Measurements from ENCODE around the gene ADORA1.

The ADORA1 gene

GRCh38 chr1:203112475-203112874 lies 15.1 kb upstream of the ADORA1 start:
- TF ChIP-seq, protein P1, sequence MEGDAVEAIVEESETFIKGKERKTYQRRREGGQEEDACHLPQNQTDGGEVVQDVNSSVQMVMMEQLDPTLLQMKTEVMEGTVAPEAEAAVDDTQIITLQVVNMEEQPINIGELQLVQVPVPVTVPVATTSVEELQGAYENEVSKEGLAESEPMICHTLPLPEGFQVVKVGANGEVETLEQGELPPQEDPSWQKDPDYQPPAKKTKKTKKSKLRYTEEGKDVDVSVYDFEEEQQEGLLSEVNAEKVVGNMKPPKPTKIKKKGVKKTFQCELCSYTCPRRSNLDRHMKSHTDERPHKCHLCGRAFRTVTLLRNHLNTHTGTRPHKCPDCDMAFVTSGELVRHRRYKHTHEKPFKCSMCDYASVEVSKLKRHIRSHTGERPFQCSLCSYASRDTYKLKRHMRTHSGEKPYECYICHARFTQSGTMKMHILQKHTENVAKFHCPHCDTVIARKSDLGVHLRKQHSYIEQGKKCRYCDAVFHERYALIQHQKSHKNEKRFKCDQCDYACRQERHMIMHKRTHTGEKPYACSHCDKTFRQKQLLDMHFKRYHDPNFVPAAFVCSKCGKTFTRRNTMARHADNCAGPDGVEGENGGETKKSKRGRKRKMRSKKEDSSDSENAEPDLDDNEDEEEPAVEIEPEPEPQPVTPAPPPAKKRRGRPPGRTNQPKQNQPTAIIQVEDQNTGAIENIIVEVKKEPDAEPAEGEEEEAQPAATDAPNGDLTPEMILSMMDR (IDR thresholded peaks at IDR 0.05; ENCODE audit: control insufficient read depth, extremely low read depth, insufficient read depth): no peak
- no peak overlapping the region for H3K4me3 ChIP-seq (ENCODE audit: low read depth, low read length)
- DNase-seq (ENCODE audit: low read depth): no peak

- no peak overlapping the region for H3K4me3 ChIP-seq (ENCODE audit: low read depth, low read length)
- TF ChIP-seq, protein P1 (IDR thresholded peaks at IDR 0.05; ENCODE audit: control insufficient read depth, extremely low read depth, insufficient read depth): no peak
- DNase-seq (ENCODE audit: low read depth): no peak
These were observed 14.2 kb upstream of the ADORA1 start for GRCh38 chr1:203113308-203113707.

- TF ChIP-seq, protein P1 (IDR thresholded peaks at IDR 0.05; ENCODE audit: control insufficient read depth, extremely low read depth, insufficient read depth): no peak
- H3K4me3 ChIP-seq (ENCODE audit: low read depth, low read length): no peak overlapping the region
- no peak for DNase-seq (ENCODE audit: low read depth)
These were observed 13.3 kb upstream of the ADORA1 start for GRCh38 chr1:203114202-203114601.

DNA sequence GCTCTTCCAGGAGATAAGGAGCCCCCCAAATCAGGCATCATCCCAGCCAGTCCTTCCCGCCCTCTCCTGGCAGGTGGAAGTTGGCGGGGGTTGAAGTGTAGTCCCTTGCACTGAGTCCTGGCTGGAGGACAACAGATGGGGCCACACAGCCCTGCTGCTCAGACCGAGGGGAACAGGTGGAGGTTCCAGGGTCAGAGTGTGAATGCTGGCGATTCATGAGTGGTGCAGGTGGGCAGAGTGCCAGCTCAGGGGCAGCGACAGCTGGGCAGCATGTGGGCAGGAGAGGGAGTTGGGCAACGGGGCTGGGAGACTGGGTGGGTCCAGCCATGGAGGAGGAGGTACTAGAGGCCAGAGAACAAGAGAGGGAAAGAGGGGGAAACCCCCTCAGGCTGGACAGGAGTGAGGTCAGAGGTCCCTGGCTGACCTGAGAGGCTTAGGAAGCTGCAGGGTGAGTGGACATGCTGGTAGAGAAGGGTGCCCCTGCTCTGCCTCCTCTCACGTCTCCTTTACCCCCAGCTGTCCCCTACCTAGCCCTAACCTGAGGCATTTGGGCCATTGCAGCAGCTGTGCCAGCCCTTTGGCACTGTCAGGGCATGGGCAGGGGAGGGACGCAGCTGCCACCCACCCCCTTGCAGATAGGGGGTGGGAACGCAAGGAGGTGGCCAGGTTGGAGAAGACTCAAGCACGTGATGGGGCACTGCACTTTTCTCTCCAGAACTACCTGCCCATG lies 11.3 kb upstream of the ADORA1 start:
- TF ChIP-seq, protein P1 (IDR thresholded peaks at IDR 0.05; ENCODE audit: control insufficient read depth, extremely low read depth, insufficient read depth): no peak
- no peak for DNase-seq (ENCODE audit: low read depth)
- H3K4me3 ChIP-seq (ENCODE audit: low read depth, low read length): no peak overlapping the region

GRCh38 chr1:203117611-203118575 lies 9.6 kb upstream of the ADORA1 start:
- no peak overlapping the region for H3K4me3 ChIP-seq (ENCODE audit: low read depth, low read length)
- no peak for DNase-seq (ENCODE audit: low read depth)
- TF ChIP-seq, protein P1 (IDR thresholded peaks at IDR 0.05; ENCODE audit: control insufficient read depth, extremely low read depth, insufficient read depth): peak; percentile 82

- TF ChIP-seq, protein P1 (IDR thresholded peaks at IDR 0.05; ENCODE audit: control insufficient read depth, extremely low read depth, insufficient read depth): no peak
- no peak overlapping the region for H3K4me3 ChIP-seq (ENCODE audit: low read depth, low read length)
- DNase-seq (ENCODE audit: low read depth): no peak
These were observed 7.0 kb upstream of the ADORA1 start for GRCh38 chr1:203120325-203121153.
